ENCODE measurements around the gene TEX264. TPM values are rescaled to one million over a fixed set of nuclear protein-coding genes. Genes with fewer than 3 reads are reported as not detected.

The TEX264 gene
- polyA plus RNA-seq, 1 donor (not counting 4 experiments of a cell fraction or from before 2014, with no cell fraction given): 35.8 TPM

GRCh38 chr3:51704511-51704950 is 33.5 kb downstream of the TEX264 start:
- H3K4me3 ChIP-seq (ENCODE audit: control insufficient read depth in 2 of 3, extremely low read depth in 1 of 3, insufficient read depth in 2 of 3, low read depth in 1 of 3, low read length in 3 of 3): no peak overlapping the region
- H3K9me1 ChIP-seq (ENCODE audit: control insufficient read depth, extremely low read depth, insufficient read depth, low read length): peaks cover 2% of the 10 kb centered on the region
- no peak overlapping the region for H3K4me2 ChIP-seq (ENCODE audit: control insufficient read depth, extremely low read depth, insufficient read depth, low read depth, low read length)
- H3K27me3 ChIP-seq (ENCODE audit: control insufficient read depth, extremely low read depth, insufficient read depth, low read length): peaks cover 20% of the 10 kb centered on the region
- peaks cover 8 to 12% of the 10 kb centered on the region in 2 experiments for H3K36me3 ChIP-seq (ENCODE audit: control insufficient read depth in 2 of 2, extremely low read depth in 1 of 2, insufficient read depth in 2 of 2, low read length in 2 of 2)
- DNase-seq (ENCODE audit: low read depth, low spot score) (no peak), FAIRE-seq (no peak)
- H3K4me1 ChIP-seq (ENCODE audit: control insufficient read depth, extremely low read depth, insufficient read depth, low read length): peaks cover 4% of the 10 kb centered on the region
- no peaks in the 10 kb centered on the region for H3K9me3 ChIP-seq (ENCODE audit: control insufficient read depth, low read depth, low read length)
- dilution Hi-C loops (cut with MboI; ENCODE audit: extremely low pct_ligation_motif_present, low sequenced_read_pairs): no loop called here
- H3K79me2 ChIP-seq (ENCODE audit: control insufficient read depth, insufficient read depth, low read length): no peaks in the 10 kb centered on the region
- H3K27ac ChIP-seq (ENCODE audit: control insufficient read depth, insufficient read depth, low read length): no peak overlapping the region
- H4K20me1 ChIP-seq (ENCODE audit: control insufficient read depth, extremely low read depth, insufficient read depth, low read length): peaks cover 12% of the 10 kb centered on the region
- no peak overlapping the region for H2AFZ ChIP-seq (ENCODE audit: control insufficient read depth, low read length)
- H3K9ac ChIP-seq (ENCODE audit: control insufficient read depth, extremely low read depth, insufficient read depth, low read length): no peak overlapping the region
- TF ChIP-seq CTCF (optimal IDR thresholded peaks at IDR 0.05 in 1 of 3, IDR thresholded peaks at IDR 0.05 in 1 of 3, conservative IDR thresholded peaks at IDR 0.05 in 1 of 3; ENCODE audit: extremely low read depth in 1 of 3, insufficient read depth in 2 of 3, low read length in 3 of 3) (no peak), EZH2 (IDR thresholded peaks at IDR 0.05; ENCODE audit: low read length) (no peak)

- Histone ChIP-seq H3K36me3 (ENCODE audit: control insufficient read depth in 2 of 2, extremely low read depth in 1 of 2, insufficient read depth in 2 of 2, low read length in 2 of 2) (peaks cover 8% of the 10 kb centered on the region in 2 experiments), H2AFZ (ENCODE audit: control insufficient read depth, low read length) (no peak overlapping the region), H3K9me1 (ENCODE audit: control insufficient read depth, extremely low read depth, insufficient read depth, low read length) (peaks cover 2% of the 10 kb centered on the region), H3K9ac (ENCODE audit: control insufficient read depth, extremely low read depth, insufficient read depth, low read length) (no peak overlapping the region), H4K20me1 (ENCODE audit: control insufficient read depth, extremely low read depth, insufficient read depth, low read length) (peaks cover 12% of the 10 kb centered on the region), H3K4me1 (ENCODE audit: control insufficient read depth, extremely low read depth, insufficient read depth, low read length) (peaks cover 4% of the 10 kb centered on the region), H3K4me3 (ENCODE audit: control insufficient read depth in 2 of 3, extremely low read depth in 1 of 3, insufficient read depth in 2 of 3, low read depth in 1 of 3, low read length in 3 of 3) (no peak overlapping the region), H3K4me2 (ENCODE audit: control insufficient read depth, extremely low read depth, insufficient read depth, low read depth, low read length) (no peak overlapping the region), H3K9me3 (ENCODE audit: control insufficient read depth, low read depth, low read length) (no peaks in the 10 kb centered on the region), H3K27me3 (ENCODE audit: control insufficient read depth, extremely low read depth, insufficient read depth, low read length) (peaks cover 20% of the 10 kb centered on the region), H3K27ac (ENCODE audit: control insufficient read depth, insufficient read depth, low read length) (no peak overlapping the region), H3K79me2 (ENCODE audit: control insufficient read depth, insufficient read depth, low read length) (no peaks in the 10 kb centered on the region)
- FAIRE-seq (no peak), DNase-seq (ENCODE audit: low read depth, low spot score) (no peak)
- dilution Hi-C loops (cut with MboI; ENCODE audit: extremely low pct_ligation_motif_present, low sequenced_read_pairs): no loop called here
- no peak for TF ChIP-seq EZH2 (IDR thresholded peaks at IDR 0.05; ENCODE audit: low read length)
Measured at GRCh38 chr3:51705276-51706020, 34.4 kb downstream of the TEX264 start.

All from keratinocyte (primary cell).